ENCODE results near the gene FBXO17. TPM values are rescaled to one million over a fixed set of nuclear protein-coding genes. Genes with fewer than 3 reads are reported as not detected.

Gene FBXO17
- total and polyA plus RNA-seq, 2 donors (not counting 3 experiments of a cell fraction or from before 2014, with no cell fraction given), result 21.8 to 23.8 TPM

GRCh38 chr19:38980583-38981374 is 5.2 kb upstream of the FBXO17 start:
- H2AFZ ChIP-seq (ENCODE audit: low read depth, low read length), result no peak overlapping the region
- no peaks in the 10 kb centered on the region for H3K9me1 ChIP-seq (replicated peaks; ENCODE audit: control insufficient read depth, extremely low read depth, insufficient read depth, low read length)
- H3K9me3 ChIP-seq (replicated peaks; ENCODE audit: control insufficient read depth, insufficient read depth, low read length), result no peaks in the 10 kb centered on the region
- ChIA-PET POLR2A (no interaction called here), CTCF (no interaction called here)
- no peak overlapping the region for H3K27ac ChIP-seq (ENCODE audit: insufficient read depth, low read depth, low read length)
- no peak for TF ChIP-seq MYC (IDR thresholded peaks at IDR 0.05; ENCODE audit: low read depth, low read length)
- TF ChIP-seq MAX (IDR thresholded peaks at IDR 0.05; ENCODE audit: insufficient read depth, insufficient read length), result no peak
- no peak for TF ChIP-seq EZH2 (IDR thresholded peaks at IDR 0.05; ENCODE audit: borderline replicate concordance, low read depth, low read length, severe bottlenecking)
- TF ChIP-seq POLR2AphosphoS5 (IDR thresholded peaks at IDR 0.05; ENCODE audit: insufficient read depth, low read depth, low read length), result no peak
- no peak for TF ChIP-seq GATA2 (IDR thresholded peaks at IDR 0.05; ENCODE audit: insufficient read depth, insufficient read length, low read depth, low read length)
- TF ChIP-seq JUN (IDR thresholded peaks at IDR 0.05; ENCODE audit: borderline replicate concordance, insufficient read depth, insufficient read length, low read depth), result no peak
- no peak for TF ChIP-seq FOS (IDR thresholded peaks at IDR 0.05; ENCODE audit: borderline replicate concordance, insufficient read depth, low read length)
- TF ChIP-seq POLR2A (IDR thresholded peaks at IDR 0.05; ENCODE audit: low read depth, low read length), result no peak
- TF ChIP-seq CTCF (IDR thresholded peaks at IDR 0.05; ENCODE audit: extremely low read depth in 1 of 2, insufficient read depth in 1 of 2, low read depth in 1 of 2, low read length in 2 of 2), result no peak
- no peak overlapping the region for H3K9ac ChIP-seq (replicated peaks; ENCODE audit: extremely low read depth, insufficient read depth, low read length)
- H4K20me1 ChIP-seq (replicated peaks; ENCODE audit: control insufficient read depth, extremely low read depth, insufficient read depth, low read length), result no peaks in the 10 kb centered on the region
- DNase-seq (ENCODE audit: low read depth, low spot score), result no peak
- dilution Hi-C loops (cut with MboI; ENCODE audit: extremely low pct_ligation_motif_present, low sequenced_read_pairs) (no loop called here), intact Hi-C loops (cut with micrococcal nuclease) (no loop called here)
- no peak overlapping the region for H3K4me3 ChIP-seq (replicated peaks in 1 of 3; ENCODE audit: insufficient read depth in 1 of 3, low read depth in 1 of 3, low read length in 3 of 3)
- H3K4me2 ChIP-seq (ENCODE audit: insufficient read depth, low read length), result no peak overlapping the region
- H3K36me3 ChIP-seq (ENCODE audit: control insufficient read depth in 2 of 2, extremely low read depth in 1 of 2, insufficient read depth in 2 of 2, low read length in 2 of 2), result no peaks in the 10 kb centered on the region
- H3K79me2 ChIP-seq (ENCODE audit: control insufficient read depth, insufficient read depth, low read length), result no peaks in the 10 kb centered on the region
- H3K27me3 ChIP-seq (ENCODE audit: control insufficient read depth in 2 of 2, insufficient read depth in 2 of 2, low read length in 2 of 2), result no peaks in the 10 kb centered on the region
- H3K4me1 ChIP-seq (ENCODE audit: control insufficient read depth, extremely low read depth, insufficient read depth, low read length), result peaks cover 7% of the 10 kb centered on the region
- no TSS peak for BruUV-seq (replicated peaks)
- no peak for FAIRE-seq

All from endothelial cell of umbilical vein (primary cell).